HepG2 (cell line): ENCODE measurements around the gene PLK3. TPM values are rescaled to one million over a fixed set of nuclear protein-coding genes. Genes with fewer than 3 reads are reported as not detected.

ENCODE experiments used
- FOXK1 ChIP-seq: sonication (generic); formaldehyde crosslinking; IDR thresholded peaks from 2 replicates; pipeline ENCODE4 v1.4.0; 2020; ENCODE audit warnings: low read depth, missing genetic modification reagents, borderline replicate concordance
- PRMT3 ChIP-seq: sonication (generic); formaldehyde crosslinking; IDR thresholded peaks from 2 replicates; pipeline ENCODE4 v1.8.1; 2022; ENCODE audit warnings: low read depth, mild to moderate bottlenecking, moderate library complexity, missing genetic modification reagents, borderline replicate concordance
- RAD21 ChIP-seq: fragments of 450-650 bp; formaldehyde crosslinking; IDR thresholded peaks from 2 replicates; pipeline ENCODE4 v1.5.0; 2020; ENCODE audit warnings: mild to moderate bottlenecking
- REL ChIP-seq: sonication (generic); formaldehyde crosslinking; conservative IDR thresholded peaks from 2 replicates; pipeline ENCODE4 v1.8.0; 2022; ENCODE audit warnings: mild to moderate bottlenecking, missing genetic modification reagents, moderate library complexity
- ZMAT3 ChIP-seq: sonication (generic); formaldehyde crosslinking; conservative IDR thresholded peaks from 2 replicates; pipeline ENCODE4 v1.7.0; 2021; ENCODE audit warnings: missing genetic modification reagents
- ZNF598 ChIP-seq: sonication (generic); formaldehyde crosslinking; IDR thresholded peaks from 2 replicates; pipeline ENCODE4 v1.5.1; 2020; ENCODE audit warnings: mild to moderate bottlenecking, missing genetic modification reagents, borderline replicate concordance
- ZNF746 ChIP-seq: sonication (generic); formaldehyde crosslinking; IDR thresholded peaks from 2 replicates; pipeline ENCODE4 v1.8.0; 2022; ENCODE audit warnings: mild to moderate bottlenecking, missing genetic modification reagents
- ZNF747 ChIP-seq: sonication (generic); formaldehyde crosslinking; IDR thresholded peaks from 2 replicates; pipeline ENCODE4 v1.8.1; 2023; ENCODE audit warnings: missing genetic modification reagents, mild to moderate bottlenecking, borderline replicate concordance
- polyA plus RNA-seq, 8 experiments: library from polyadenylated mRNA; depleted of rRNA in 3 of 8; stranded (reverse) in 7 of 8; unstranded in 1 of 8; fragments of >200 nt; fragmentation: Illumina TruSeq in 4 of 8; extraction: Trizol in 4 of 8; gene quantifications; 2 replicates each; pipeline versions ENCODE4 v1.2.1 to v1.2.3, GENCODE V29; 2011 to 2016; ENCODE audit warnings: low read depth in 4 of 8, missing spikeins in 1 of 8, mixed read lengths in 1 of 8; ENCODE audit not compliant: insufficient read depth in 1 of 8
- total RNA-seq, 5 experiments: library from RNA; depleted of rRNA; stranded (reverse); fragments of >200 nt; fragmentation: Illumina TruSeq; extraction: Trizol; gene quantifications; 2 replicates each; pipeline ENCODE4 v1.2.3, GENCODE V29; 2016; ENCODE audit warnings: low read depth in 1 of 5
- TF ChIP-seq, protein P1 (sequence below): sonication (generic); formaldehyde crosslinking; IDR thresholded peaks from 2 replicates; pipeline ENCODE4 v1.5.1; 2020; ENCODE audit warnings: mild to moderate bottlenecking, missing genetic modification reagents, moderate library complexity
- TF ChIP-seq, protein P2 (sequence below): IDR thresholded peaks from 2 replicates; pipeline ENCODE4 v1.6.1; 2012; ENCODE audit warnings: inconsistent platforms
- TF ChIP-seq, protein P3 (sequence below): sonication (generic); formaldehyde crosslinking; IDR thresholded peaks from 2 replicates; pipeline ENCODE4 v1.8.0; 2022; ENCODE audit warnings: mild to moderate bottlenecking, missing genetic modification reagents, borderline replicate concordance

Gene PLK3
- total and polyA plus RNA-seq, 2 of the 13 experiments (the other 11 are each of a cell fraction or from before 2014, with no cell fraction given) = 9.8 to 16.9 TPM

DNA sequence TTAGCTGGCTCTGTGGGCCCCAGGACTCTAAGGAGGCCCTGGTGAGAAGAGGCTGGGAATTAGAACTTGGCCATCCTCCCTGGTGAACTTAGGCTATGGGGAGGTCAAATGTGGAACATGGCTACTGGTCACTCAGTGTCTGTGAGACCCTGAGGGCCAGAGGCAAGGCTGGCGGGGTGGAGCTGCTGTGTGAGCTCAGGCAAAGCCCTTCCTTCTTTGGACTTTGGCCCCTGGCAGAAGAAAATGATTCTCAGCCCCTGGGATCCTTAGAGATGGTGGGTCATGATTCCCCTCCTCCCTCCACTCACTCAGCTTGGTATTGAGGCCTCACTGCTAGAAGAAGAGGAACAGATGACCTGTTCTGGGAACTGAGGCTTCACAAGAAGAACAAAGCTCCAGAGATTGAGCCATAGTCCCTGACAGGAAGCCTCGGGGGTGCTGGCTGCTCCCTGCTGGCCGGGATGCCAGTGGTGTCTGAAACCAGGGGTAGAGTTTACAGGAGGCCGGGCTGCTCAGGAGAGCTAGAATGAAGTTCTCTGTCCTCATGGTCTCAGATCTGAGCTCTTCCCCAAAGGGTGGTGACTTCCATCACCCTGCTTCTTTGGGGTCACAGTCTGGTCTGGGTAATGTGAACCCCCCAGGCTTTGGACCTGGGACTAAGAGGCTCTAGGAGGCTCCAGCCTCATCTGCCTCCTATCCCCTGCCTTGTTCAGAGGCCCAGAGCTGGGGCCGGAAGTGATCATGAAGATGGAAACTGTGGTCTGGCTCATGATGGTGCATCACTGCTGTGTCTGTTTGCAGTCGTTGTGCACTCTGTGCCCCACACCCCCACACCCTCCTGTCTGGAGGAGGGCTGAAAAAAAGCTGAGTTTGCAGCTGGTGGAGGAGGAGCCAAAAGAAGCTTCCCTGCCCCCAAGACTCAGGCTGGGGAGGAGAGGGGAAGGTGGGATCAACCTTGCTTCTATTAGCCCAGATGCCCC lies 9.1 kb downstream of the PLK3 start (continued):
- TF ChIP-seq, protein P1, sequence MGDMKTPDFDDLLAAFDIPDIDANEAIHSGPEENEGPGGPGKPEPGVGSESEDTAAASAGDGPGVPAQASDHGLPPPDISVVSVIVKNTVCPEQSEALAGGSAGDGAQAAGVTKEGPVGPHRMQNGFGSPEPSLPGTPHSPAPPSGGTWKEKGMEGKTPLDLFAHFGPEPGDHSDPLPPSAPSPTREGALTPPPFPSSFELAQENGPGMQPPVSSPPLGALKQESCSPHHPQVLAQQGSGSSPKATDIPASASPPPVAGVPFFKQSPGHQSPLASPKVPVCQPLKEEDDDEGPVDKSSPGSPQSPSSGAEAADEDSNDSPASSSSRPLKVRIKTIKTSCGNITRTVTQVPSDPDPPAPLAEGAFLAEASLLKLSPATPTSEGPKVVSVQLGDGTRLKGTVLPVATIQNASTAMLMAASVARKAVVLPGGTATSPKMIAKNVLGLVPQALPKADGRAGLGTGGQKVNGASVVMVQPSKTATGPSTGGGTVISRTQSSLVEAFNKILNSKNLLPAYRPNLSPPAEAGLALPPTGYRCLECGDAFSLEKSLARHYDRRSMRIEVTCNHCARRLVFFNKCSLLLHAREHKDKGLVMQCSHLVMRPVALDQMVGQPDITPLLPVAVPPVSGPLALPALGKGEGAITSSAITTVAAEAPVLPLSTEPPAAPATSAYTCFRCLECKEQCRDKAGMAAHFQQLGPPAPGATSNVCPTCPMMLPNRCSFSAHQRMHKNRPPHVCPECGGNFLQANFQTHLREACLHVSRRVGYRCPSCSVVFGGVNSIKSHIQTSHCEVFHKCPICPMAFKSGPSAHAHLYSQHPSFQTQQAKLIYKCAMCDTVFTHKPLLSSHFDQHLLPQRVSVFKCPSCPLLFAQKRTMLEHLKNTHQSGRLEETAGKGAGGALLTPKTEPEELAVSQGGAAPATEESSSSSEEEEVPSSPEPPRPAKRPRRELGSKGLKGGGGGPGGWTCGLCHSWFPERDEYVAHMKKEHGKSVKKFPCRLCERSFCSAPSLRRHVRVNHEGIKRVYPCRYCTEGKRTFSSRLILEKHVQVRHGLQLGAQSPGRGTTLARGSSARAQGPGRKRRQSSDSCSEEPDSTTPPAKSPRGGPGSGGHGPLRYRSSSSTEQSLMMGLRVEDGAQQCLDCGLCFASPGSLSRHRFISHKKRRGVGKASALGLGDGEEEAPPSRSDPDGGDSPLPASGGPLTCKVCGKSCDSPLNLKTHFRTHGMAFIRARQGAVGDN (CRISPR knock-in tag) = peak; percentile 63
- TF ChIP-seq FOXK1 (CRISPR knock-in tag) = peak; percentile 10; the same call in 1 of the 2 replicates
- TF ChIP-seq RAD21 = peak; percentile 28; the same call in 1 of the 2 replicates
- TF ChIP-seq, protein P2, sequence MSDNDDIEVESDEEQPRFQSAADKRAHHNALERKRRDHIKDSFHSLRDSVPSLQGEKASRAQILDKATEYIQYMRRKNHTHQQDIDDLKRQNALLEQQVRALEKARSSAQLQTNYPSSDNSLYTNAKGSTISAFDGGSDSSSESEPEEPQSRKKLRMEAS = peak; percentile 15
- 0 out of 2 replicates have a peak, but pooled peaks have one; percentile 38 for TF ChIP-seq ZMAT3 (CRISPR knock-in tag)
- no peak for TF ChIP-seq PRMT3 (CRISPR knock-in tag)
- TF ChIP-seq ZNF598 (CRISPR knock-in tag) = peak; percentile 6; the same call in 1 of the 2 replicates
- 0 out of 2 replicates have a peak, but pooled peaks have one; percentile 41 for TF ChIP-seq ZNF747 (CRISPR knock-in tag)
- TF ChIP-seq ZNF746 (CRISPR knock-in tag) = no peak
- TF ChIP-seq, protein P3, sequence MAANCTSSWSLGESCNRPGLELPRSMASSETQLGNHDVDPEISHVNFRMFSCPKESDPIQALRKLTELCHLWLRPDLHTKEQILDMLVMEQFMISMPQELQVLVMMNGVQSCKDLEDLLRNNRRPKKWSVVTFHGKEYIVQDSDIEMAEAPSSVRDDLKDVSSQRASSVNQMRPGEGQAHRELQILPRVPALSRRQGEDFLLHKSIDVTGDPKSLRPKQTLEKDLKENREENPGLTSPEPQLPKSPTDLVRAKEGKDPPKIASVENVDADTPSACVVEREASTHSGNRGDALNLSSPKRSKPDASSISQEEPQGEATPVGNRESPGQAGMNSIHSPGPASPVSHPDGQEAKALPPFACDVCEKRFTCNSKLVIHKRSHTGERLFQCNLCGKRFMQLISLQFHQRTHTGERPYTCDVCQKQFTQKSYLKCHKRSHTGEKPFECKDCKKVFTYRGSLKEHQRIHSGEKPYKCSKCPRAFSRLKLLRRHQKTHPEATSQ (CRISPR knock-in tag) = no peak
- TF ChIP-seq REL (CRISPR knock-in tag) = no peak
